ENCODE data around the gene SLC47A1.

SLC47A1 gene

GRCh38 chr17:19618015-19618414 lies 84.4 kb downstream of the SLC47A1 start:
- no peak for DNase-seq

- no peak for DNase-seq
Observed at GRCh38 chr17:19619705-19620325, 86.2 kb downstream of the SLC47A1 start.

GRCh38 chr17:19621697-19622096 lies 88.0 kb downstream of the SLC47A1 start:
- no peak for DNase-seq

GRCh38 chr17:19626079-19626478 lies 92.4 kb downstream of the SLC47A1 start:
- DNase-seq: no peak

All from activated CD4-positive, CD25-positive, alpha-beta regulatory T cell treated with anti-CD3 and anti-CD28 coated beads, Interleukin-2, amount 50 U/mL, for 72 hours (primary cell).